Measurements from ENCODE around the gene FRY.

GRCh38 chr13:32232263-32232662 is 200.7 kb downstream of the FRY start:
- TF ChIP-seq CTCF (IDR thresholded peaks at IDR 0.05) = no peak
- TF ChIP-seq POLR2A (IDR thresholded peaks at IDR 0.05) = no peak
